Measurements from ENCODE around the gene KRT82. TPM values are rescaled to one million over a fixed set of nuclear protein-coding genes. Genes with fewer than 3 reads are reported as not detected.

KRT82 gene
- polyA plus RNA-seq, 1 of the 3 experiments (the other 2 are of a cell fraction) = not detected

GRCh38 chr12:52398176-52398575, 8.0 kb downstream of the KRT82 start:
- no peaks in the 10 kb centered on the region for H4K20me1 ChIP-seq (ENCODE audit: insufficient read depth)
- no peak overlapping the region for H2AFZ ChIP-seq (ENCODE audit: low read depth)
- no peaks in the 10 kb centered on the region for H3K36me3 ChIP-seq (replicated peaks in 1 of 2; ENCODE audit: control insufficient read depth in 1 of 2, insufficient read depth in 2 of 2, low read length in 1 of 2)
- no peak overlapping the region for H3K27ac ChIP-seq (ENCODE audit: low read depth in 2 of 2, low read length in 1 of 2)
- no peaks in the 10 kb centered on the region for H3K4me1 ChIP-seq (ENCODE audit: control insufficient read depth in 1 of 2, insufficient read depth in 2 of 2, low read depth in 1 of 2, low read length in 1 of 2)
- H3K27me3 ChIP-seq (ENCODE audit: insufficient read depth) = peaks cover 42% of the 10 kb centered on the region; the same call in 1 of the 2 replicates
- H3K79me2 ChIP-seq (ENCODE audit: insufficient read depth) = no peaks in the 10 kb centered on the region
- no peak overlapping the region for H3K9ac ChIP-seq
- no peaks in the 10 kb centered on the region for H3F3A ChIP-seq (replicated peaks; ENCODE audit: insufficient read depth)
- H3K9me3 ChIP-seq = no peaks in the 10 kb centered on the region
- no peak for TF ChIP-seq CTCF (IDR thresholded peaks at IDR 0.05)
- no peak for TF ChIP-seq RAD21 (IDR thresholded peaks at IDR 0.05; ENCODE audit: low read length)
- H3K4me3 ChIP-seq (ENCODE audit: low read depth in 2 of 2, low read length in 1 of 2) = no peak overlapping the region
- H3K4me2 ChIP-seq = no peak overlapping the region
- POLR2A ChIA-PET = no interaction called here
- 22% methylated on average over 1 of the region's 1 CpG for WGBS (ENCODE audit: low lambda C conversion rate)
- no peak for DNase-seq
- CTCF ChIA-PET = interaction anchor here (0.8 to 1.4 kb wide), 4 partner anchors 10 to 486 kb away, joined by 3 to 4 read pairs (median 3); no protein-coding TSS in a partner anchor
- no peaks in the 10 kb centered on the region for H3K9me2 ChIP-seq

GRCh38 chr12:52396656-52397055, 9.5 kb downstream of the KRT82 start:
- Histone ChIP-seq H3K27ac (ENCODE audit: low read depth in 2 of 2, low read length in 1 of 2) (no peak overlapping the region), H3K36me3 (replicated peaks in 1 of 2; ENCODE audit: control insufficient read depth in 1 of 2, insufficient read depth in 2 of 2, low read length in 1 of 2) (no peaks in the 10 kb centered on the region), H3K9me3 (no peaks in the 10 kb centered on the region), H3K9me2 (no peaks in the 10 kb centered on the region), H3K27me3 (ENCODE audit: insufficient read depth) (peaks cover 37% of the 10 kb centered on the region; the same call in 1 of the 2 replicates), H4K20me1 (ENCODE audit: insufficient read depth) (no peaks in the 10 kb centered on the region), H2AFZ (ENCODE audit: low read depth) (no peak overlapping the region), H3K9ac (no peak overlapping the region), H3K79me2 (ENCODE audit: insufficient read depth) (no peaks in the 10 kb centered on the region), H3K4me3 (ENCODE audit: low read depth in 2 of 2, low read length in 1 of 2) (no peak overlapping the region), H3F3A (replicated peaks; ENCODE audit: insufficient read depth) (no peaks in the 10 kb centered on the region), H3K4me1 (ENCODE audit: control insufficient read depth in 1 of 2, insufficient read depth in 2 of 2, low read depth in 1 of 2, low read length in 1 of 2) (peaks cover 0 to under 1% of the 10 kb centered on the region in 2 experiments; a peak in 1 of 4 replicates), H3K4me2 (no peak overlapping the region)
- 51% methylated on average over 8 of the region's 8 CpGs for WGBS (ENCODE audit: low lambda C conversion rate)
- POLR2A ChIA-PET = no interaction called here
- no peak for DNase-seq
- CTCF ChIA-PET = interaction anchor here (0.8 to 1.2 kb wide), 3 partner anchors 8 to 584 kb away, joined by 3 to 5 read pairs (median 4); no protein-coding TSS in a partner anchor
- no peak for TF ChIP-seq JUND (IDR thresholded peaks at IDR 0.05)
- no peak for TF ChIP-seq SMC3 (IDR thresholded peaks at IDR 0.05; ENCODE audit: low read depth, low read length)
- TF ChIP-seq POLR2AphosphoS5 (IDR thresholded peaks at IDR 0.05; ENCODE audit: low read depth, low read length) = no peak
- TF ChIP-seq, protein P1, sequence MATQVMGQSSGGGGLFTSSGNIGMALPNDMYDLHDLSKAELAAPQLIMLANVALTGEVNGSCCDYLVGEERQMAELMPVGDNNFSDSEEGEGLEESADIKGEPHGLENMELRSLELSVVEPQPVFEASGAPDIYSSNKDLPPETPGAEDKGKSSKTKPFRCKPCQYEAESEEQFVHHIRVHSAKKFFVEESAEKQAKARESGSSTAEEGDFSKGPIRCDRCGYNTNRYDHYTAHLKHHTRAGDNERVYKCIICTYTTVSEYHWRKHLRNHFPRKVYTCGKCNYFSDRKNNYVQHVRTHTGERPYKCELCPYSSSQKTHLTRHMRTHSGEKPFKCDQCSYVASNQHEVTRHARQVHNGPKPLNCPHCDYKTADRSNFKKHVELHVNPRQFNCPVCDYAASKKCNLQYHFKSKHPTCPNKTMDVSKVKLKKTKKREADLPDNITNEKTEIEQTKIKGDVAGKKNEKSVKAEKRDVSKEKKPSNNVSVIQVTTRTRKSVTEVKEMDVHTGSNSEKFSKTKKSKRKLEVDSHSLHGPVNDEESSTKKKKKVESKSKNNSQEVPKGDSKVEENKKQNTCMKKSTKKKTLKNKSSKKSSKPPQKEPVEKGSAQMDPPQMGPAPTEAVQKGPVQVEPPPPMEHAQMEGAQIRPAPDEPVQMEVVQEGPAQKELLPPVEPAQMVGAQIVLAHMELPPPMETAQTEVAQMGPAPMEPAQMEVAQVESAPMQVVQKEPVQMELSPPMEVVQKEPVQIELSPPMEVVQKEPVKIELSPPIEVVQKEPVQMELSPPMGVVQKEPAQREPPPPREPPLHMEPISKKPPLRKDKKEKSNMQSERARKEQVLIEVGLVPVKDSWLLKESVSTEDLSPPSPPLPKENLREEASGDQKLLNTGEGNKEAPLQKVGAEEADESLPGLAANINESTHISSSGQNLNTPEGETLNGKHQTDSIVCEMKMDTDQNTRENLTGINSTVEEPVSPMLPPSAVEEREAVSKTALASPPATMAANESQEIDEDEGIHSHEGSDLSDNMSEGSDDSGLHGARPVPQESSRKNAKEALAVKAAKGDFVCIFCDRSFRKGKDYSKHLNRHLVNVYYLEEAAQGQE (IDR thresholded peaks at IDR 0.05; ENCODE audit: low read depth, low read length) = no peak
- TF ChIP-seq FOXJ3 (CRISPR knock-in tag; IDR thresholded peaks at IDR 0.05) = no peak
- no peak for TF ChIP-seq NFIC (IDR thresholded peaks at IDR 0.05; ENCODE audit: borderline replicate concordance)
- no peak for TF ChIP-seq GABPA (IDR thresholded peaks at IDR 0.05; ENCODE audit: low read depth)
- no peak for TF ChIP-seq IRF3 (IDR thresholded peaks at IDR 0.05; ENCODE audit: low read depth, low read length)
- TF ChIP-seq MXI1 (IDR thresholded peaks at IDR 0.05; ENCODE audit: low read depth, low read length) = no peak
- no peak for TF ChIP-seq MAX (IDR thresholded peaks at IDR 0.05; ENCODE audit: low read depth)
- no peak for TF ChIP-seq TAF1 (IDR thresholded peaks at IDR 0.05; ENCODE audit: borderline replicate concordance, low read depth, low read length)
- TF ChIP-seq TEAD4 (IDR thresholded peaks at IDR 0.05; ENCODE audit: borderline replicate concordance, insufficient read depth) = no peak
- TF ChIP-seq, protein P2, sequence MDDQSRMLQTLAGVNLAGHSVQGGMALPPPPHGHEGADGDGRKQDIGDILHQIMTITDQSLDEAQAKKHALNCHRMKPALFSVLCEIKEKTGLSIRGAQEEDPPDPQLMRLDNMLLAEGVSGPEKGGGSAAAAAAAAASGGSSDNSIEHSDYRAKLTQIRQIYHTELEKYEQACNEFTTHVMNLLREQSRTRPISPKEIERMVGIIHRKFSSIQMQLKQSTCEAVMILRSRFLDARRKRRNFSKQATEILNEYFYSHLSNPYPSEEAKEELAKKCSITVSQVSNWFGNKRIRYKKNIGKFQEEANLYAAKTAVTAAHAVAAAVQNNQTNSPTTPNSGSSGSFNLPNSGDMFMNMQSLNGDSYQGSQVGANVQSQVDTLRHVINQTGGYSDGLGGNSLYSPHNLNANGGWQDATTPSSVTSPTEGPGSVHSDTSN (IDR thresholded peaks at IDR 0.05) = no peak
- TF ChIP-seq ZBTB33 (IDR thresholded peaks at IDR 0.05; ENCODE audit: borderline replicate concordance, low read depth) = no peak
- TF ChIP-seq, protein P3, sequence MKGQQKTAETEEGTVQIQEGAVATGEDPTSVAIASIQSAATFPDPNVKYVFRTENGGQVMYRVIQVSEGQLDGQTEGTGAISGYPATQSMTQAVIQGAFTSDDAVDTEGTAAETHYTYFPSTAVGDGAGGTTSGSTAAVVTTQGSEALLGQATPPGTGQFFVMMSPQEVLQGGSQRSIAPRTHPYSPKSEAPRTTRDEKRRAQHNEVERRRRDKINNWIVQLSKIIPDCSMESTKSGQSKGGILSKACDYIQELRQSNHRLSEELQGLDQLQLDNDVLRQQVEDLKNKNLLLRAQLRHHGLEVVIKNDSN (IDR thresholded peaks at IDR 0.05; ENCODE audit: borderline replicate concordance, low read depth) = no peak

Measured in SK-N-SH (cell line).